Stimulated activated CD4-positive, alpha-beta T cell treated with anti-CD3 and anti-CD28 coated beads, Interleukin-1b, Interleukin-23, amount 100 ng/mL, for 1 hour (primary cell): ENCODE data around the gene FAM9A.
"Not testable (repeated sequence)": the region's sequence is repeated elsewhere in the genome, so short reads cannot be mapped to it uniquely, and the experiment has no call there.

Experiments
- DNase-seq, 2 donors: peaks; one replicate each; pipeline ENCODE4 v3.0.0-alpha.2; 2020; ENCODE audit warnings: low read depth in 2 of 2

Gene FAM9A

GRCh38 chrX:8803326-8803725 lies 2.1 kb upstream of the FAM9A start:
- no peak for DNase-seq

GRCh38 chrX:8800351-8800750 lies 832 bp downstream of the FAM9A start:
- DNase-seq: not testable (repeated sequence)

- not testable (repeated sequence) for DNase-seq
Observed at GRCh38 chrX:8799281-8799680, 1.9 kb downstream of the FAM9A start.

DNA sequence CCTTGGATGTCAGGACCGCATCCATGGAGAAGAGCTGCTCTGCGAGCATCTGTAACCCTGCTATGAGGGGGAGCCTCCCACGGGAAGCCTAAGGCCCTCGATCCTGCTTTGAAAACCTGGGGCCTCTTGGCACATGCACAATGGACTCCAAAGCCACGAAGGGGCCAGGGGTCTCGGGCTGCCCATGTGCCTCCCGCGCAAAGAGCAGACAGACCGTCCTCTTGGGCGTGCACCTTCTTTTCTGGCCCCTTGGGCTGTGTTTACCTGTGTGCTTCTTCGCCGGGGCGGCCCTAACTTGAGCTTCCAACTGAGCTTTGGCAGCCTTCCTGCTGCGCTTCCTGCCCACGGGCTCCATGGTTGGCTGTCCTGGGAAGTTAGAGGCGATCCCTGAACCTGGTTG lies 2.5 kb downstream of the FAM9A start:
- DNase-seq: not testable (repeated sequence)

DNA sequence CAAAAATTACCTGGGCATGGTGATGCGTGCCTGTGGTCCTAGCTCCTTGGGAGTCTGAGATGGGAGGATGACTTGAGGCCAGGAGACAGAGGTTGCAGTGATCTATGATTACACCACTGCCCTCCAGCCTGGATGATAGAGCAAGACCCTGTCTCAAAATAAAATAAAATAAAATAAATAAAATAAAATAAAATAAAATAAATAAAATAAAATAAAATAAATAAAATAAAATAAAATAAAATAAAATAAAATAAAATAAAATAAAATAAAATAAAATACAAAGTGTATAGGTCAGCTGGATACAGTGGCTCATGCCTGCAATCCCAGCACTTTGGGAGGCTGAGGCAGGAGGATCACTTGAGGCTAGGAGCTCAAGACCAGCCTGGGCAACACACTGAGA lies 14.1 kb downstream of the FAM9A start:
- not testable (repeated sequence) for DNase-seq

- DNase-seq: no peak
Observed at GRCh38 chrX:8784162-8784561, 17.0 kb downstream of the FAM9A start.

GRCh38 chrX:8783714-8784098 lies 17.5 kb downstream of the FAM9A start:
- no peak for DNase-seq

DNA sequence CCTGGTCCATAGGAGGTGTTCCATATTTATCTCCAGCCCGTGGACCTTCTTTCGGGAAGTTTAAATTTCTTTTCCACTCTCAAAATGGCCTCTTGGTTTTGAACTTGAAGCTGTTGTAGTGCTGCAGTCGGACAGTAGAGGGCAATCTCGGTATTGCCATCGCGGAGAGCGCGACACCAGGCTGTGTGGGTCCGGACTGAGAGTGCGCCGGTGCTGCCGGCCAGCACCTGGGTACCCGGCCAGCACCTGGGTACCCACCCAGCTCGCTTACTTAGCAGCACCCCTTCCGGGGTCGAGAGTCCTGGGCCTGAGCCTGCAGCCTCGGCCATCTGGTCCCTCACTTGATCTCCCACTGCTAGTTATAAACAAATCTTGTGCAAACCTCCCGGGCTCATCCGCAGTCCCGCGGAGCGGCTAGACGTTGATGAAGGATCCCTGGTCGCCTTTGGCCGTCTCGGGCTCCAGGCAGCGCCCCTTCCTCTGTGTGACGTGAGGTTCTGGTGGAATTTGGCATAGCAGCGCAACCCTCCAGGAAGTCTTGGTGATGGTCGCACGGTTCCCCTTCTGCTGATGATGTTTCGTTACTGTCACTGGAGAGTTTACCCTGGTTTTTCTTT lies 18.0 kb downstream of the FAM9A start:
- peak in 1 of 2 donors; percentile 15 for DNase-seq

DNA sequence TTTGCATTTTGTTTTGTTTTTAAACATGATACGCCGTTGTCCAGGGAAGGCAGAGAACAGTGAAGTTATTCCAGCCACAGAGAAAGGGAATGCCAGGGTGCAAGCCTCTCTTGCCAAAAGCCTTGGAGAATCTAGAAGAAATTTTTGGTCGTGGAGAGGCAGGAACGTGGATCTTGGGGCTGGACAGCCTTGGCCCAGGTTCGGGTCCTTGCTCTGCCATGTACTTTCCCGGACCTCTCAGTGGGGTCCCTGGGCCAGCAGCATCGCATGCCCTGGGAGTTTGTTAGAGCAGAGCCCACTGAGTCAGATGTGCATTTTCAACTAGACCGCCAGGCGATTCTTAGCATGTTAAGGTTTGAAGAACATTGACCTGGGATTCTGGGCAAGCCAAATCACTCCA lies 18.6 kb downstream of the FAM9A start:
- no peak for DNase-seq

DNA sequence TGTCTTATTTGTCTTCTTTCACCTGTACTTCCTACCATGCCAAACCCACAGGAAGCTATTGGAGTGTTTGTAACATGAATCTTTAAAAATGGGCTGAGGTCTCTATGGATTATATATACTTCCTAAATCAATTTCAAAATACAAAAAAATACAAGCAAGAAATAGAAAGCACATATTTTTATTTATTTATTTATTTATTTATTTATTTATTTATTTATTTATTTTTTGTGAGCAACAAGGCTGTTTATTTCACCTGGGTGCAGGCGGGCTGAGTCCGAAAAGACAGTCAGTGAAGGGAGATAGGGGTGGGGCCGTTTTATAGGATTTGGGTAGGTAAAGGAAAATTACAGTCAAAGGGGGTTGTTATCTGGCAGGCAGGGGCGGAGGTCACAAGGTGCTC lies 19.3 kb downstream of the FAM9A start:
- not testable (repeated sequence) for DNase-seq

GRCh38 chrX:8773117-8773516 lies 28.1 kb downstream of the FAM9A start:
- DNase-seq: no peak

GRCh38 chrX:8760021-8760420 lies 41.2 kb downstream of the FAM9A start:
- no peak for DNase-seq

- not testable (repeated sequence) for DNase-seq
Observed at GRCh38 chrX:8758706-8759105, 42.5 kb downstream of the FAM9A start.

DNA sequence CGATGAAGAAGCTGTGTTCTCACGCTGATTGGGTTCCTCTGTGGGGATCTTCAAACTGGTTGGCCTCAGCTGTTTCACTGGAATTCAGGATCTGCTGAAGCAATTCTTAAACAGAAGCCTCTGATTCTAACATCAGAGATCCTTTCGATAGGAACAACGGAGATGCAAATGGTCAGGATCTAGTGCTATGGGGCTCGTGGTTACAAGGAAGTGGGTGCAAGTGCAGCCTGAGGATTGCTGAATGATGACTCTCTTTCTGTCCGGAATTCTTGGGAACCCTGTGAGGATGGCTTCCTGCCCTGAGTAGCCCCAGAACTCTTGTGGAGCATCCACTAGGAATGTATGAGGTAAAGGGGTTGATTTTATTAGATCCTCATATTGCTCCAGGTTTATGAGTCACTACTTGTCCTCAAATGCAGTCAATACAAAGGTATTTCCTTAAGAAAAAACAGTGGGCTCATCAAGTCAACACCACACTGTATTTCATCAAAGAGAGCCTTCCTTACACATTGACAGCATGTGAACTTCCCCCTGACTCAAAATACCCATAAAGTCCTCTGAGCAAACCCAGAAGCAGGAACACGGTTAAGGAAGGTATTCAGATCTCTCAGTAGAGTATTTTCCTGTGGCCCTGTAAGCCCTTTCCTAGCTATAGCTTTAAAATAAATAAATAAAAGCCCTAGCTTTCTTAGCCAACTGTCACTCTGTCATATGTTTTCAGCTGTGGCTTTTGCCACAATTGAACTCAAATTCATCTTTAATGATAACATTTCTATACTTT lies 43.4 kb downstream of the FAM9A start:
- not testable (repeated sequence) for DNase-seq

DNA sequence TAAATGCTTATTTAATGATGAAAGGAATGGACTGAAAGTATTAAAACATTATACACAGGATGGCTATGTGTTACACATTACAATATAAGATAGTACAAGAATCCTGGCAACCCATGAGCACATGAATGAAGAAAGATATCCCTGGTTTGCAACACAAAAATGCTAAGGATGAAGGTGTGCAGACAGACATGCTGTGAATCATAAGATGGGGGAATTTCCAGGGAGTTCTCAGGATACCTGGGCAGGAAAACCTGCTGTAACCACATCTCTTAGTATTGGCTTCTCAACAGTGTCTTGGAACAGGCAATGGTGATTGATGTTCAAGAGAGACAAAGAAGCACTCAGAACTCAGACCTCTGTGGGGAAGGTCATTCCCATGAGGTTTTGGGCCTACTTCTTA lies 45.4 kb downstream of the FAM9A start:
- no peak for DNase-seq

DNA sequence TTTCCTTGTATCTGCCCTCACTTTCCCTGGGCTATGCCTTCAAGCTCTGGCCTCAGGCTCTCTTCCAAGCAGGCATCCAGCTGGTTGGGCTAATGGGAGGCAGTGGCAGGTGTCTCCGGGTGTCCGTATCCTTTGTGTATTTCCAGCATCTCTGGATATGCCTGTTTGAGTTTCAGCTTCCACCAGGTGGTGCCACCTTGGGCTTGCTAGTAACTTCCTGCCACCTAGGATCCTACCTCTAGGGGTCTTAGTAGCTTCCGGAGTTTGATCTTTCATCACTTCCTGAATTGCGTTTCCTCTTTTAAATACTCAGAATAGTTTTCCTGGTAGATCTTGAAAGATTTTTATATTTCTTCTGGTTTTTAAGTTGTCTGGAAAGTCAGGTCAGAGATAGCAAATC lies 46.1 kb downstream of the FAM9A start:
- DNase-seq: no peak

- DNase-seq: no peak
Observed at GRCh38 chrX:8749697-8750096, 51.5 kb downstream of the FAM9A start.

DNA sequence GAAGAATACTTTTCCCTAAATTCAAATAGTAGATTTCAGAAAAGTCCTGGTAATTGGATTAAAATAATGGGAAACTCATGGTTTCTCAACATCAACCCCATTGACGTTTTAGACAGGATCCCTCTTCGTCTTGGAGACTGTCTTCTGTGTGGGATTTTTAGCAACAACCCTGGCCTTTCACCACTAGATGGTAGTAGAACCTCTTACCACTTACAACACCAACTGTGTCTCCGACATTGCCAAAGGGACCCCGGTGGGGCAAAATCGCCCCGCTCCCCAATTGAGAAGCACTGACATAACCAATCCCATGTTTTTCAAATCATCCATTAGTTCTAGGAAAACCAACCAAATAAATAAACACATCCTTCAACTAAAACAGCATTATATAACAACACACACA lies 52.3 kb downstream of the FAM9A start:
- DNase-seq: no peak

DNA sequence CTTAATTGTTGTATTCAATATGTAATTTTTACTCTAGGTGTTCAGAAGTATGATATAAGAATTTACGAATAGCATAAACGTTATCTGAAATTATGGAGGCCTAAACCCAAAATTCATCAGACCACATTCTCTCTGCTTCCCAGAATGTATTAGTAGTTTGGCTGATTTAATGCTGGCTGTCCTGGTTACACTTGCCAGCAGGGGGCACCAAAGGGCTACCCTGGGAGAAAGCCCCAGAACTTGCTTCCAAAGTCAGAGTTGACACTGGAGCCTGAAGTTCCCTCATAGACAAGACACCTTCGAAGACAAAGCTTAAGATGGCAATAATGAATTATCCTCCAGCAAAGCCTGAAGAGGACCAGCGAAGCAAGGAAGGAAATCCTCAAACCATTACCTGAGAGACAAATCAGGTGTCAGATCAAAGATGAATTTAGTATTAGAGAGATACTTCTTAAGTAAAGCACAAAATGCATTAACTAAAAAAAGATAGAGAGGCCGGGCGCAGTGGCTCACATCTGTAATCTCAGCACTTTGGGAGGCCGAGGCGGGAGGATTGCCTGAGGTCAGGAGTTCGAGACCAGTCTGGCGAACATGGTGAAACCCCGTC lies 58.0 kb downstream of the FAM9A start:
- DNase-seq: peak; percentile 27 to 46

GRCh38 chrX:8741981-8742380 lies 59.2 kb downstream of the FAM9A start:
- no peak for DNase-seq
